Spleen (tissue), 11 donors: ENCODE results near the gene YTHDC1. TPM values are rescaled to one million over a fixed set of nuclear protein-coding genes. Genes with fewer than 3 reads are reported as not detected.

Source experiments
- DNase-seq: peaks from one replicate; pipeline ENCODE4 v3.0.0-alpha.2; 2020
- H3K27ac ChIP-seq, 8 donors: fragments of 200-600 bp; sonication (generic) in 7 of 8; 1 replicate in 4 of 8; 2 replicates in 4 of 8; pipeline versions ENCODE4 v1.5.0 to v1.8.0; 2016 to 2021; ENCODE audit warnings: inconsistent platforms in 4 of 8, mild to moderate bottlenecking in 4 of 8, moderate library complexity in 1 of 8
- H3K27me3 ChIP-seq, 7 donors: fragments of 200-600 bp; sonication (generic) in 6 of 7; replicated peaks in 1 of 7; 1 replicate in 4 of 7; 2 replicates in 3 of 7; pipeline versions ENCODE4 v1.5.0 to v1.8.0; 2016 to 2021; ENCODE audit warnings: inconsistent platforms in 3 of 7, mild to moderate bottlenecking in 1 of 7
- H3K36me3 ChIP-seq, 6 donors: fragments of 200-600 bp; sonication (generic) in 5 of 6; 1 replicate in 4 of 6; 2 replicates in 2 of 6; pipeline versions ENCODE4 v1.5.0 to v1.8.0; 2016 to 2021; ENCODE audit warnings: inconsistent platforms in 2 of 6
- H3K4me1 ChIP-seq, 6 donors: fragments of 200-600 bp; sonication (generic) in 5 of 6; 1 replicate in 3 of 6; 2 replicates in 3 of 6; pipeline versions ENCODE4 v1.5.0 to v1.8.0; 2016 to 2021; ENCODE audit warnings: inconsistent platforms in 3 of 6
- H3K4me3 ChIP-seq, 8 donors: fragments of 200-600 bp; sonication (generic) in 7 of 8; 1 replicate in 4 of 8; 2 replicates in 4 of 8; pipeline versions ENCODE4 v1.5.0 to v1.8.0; 2016 to 2021; ENCODE audit warnings: inconsistent platforms in 4 of 8, mild to moderate bottlenecking in 4 of 8, moderate library complexity in 2 of 8
- H3K9me3 ChIP-seq, 8 donors: fragments of 200-600 bp; sonication (generic) in 7 of 8; 1 replicate in 4 of 8; 2 replicates in 4 of 8; pipeline versions ENCODE4 v1.5.0 to v1.8.0; 2016 to 2021; ENCODE audit warnings: inconsistent platforms in 4 of 8
- CTCF ChIP-seq, 11 experiments: fragments of 200-600 bp in 7 of 11; fragments of 450-650 bp in 4 of 11; sonication (generic) in 4 of 11; IDR thresholded peaks in 8 of 11; conservative IDR thresholded peaks in 3 of 11; 1 replicate in 7 of 11; 2 replicates in 4 of 11; pipeline versions ENCODE4 v1.4.0 to v1.8.0; 2016 to 2021; ENCODE audit warnings: antibody characterized with exemption in 11 of 11, inconsistent platforms in 4 of 11, mild to moderate bottlenecking in 1 of 11
- POLR2A ChIP-seq, 3 donors: fragments of 450-650 bp; IDR thresholded peaks; one replicate each; pipeline ENCODE4 v1.5.1; 2017; ENCODE audit warnings: antibody characterized with exemption in 3 of 3, mild to moderate bottlenecking in 1 of 3
- POLR2AphosphoS5 ChIP-seq, 3 donors: sonication (generic); formaldehyde crosslinking; IDR thresholded peaks; one replicate each; pipeline ENCODE4 v1.5.1; 2017; ENCODE audit warnings: antibody characterized with exemption in 3 of 3
- WGBS, 5 donors: extraction: QIAGEN DNeasy Blood & Tissue Kit in 3 of 5; methylation state at CpG; one replicate each; pipeline versions ENCODE4 v1.1.5 to v1.1.7; 2013 to 2018; 5-methylcytosine and 5-hydroxymethylcytosine counted together
- intact Hi-C: fragments of 100-400 bp; cut with DNase I; formaldehyde crosslinking; loops from one replicate; pipeline ENCODE4 v1.15.0; 2023; ENCODE audit warnings: low total_unique reads
- polyA plus RNA-seq, 3 donors: library from polyadenylated mRNA; stranded (reverse); fragments of 200-250 nt; gene quantifications; one replicate each; pipeline ENCODE4 v1.2.1, GENCODE V29; 2013
- total RNA-seq, 7 donors: library from RNA; depleted of rRNA in 3 of 7; stranded (reverse); fragments of >200 nt in 3 of 7; fragmentation: NEBNext Ultra II Directional in 4 of 7; extraction: Animal tissue kit (Norgen Biotek cat#: 25700) in 4 of 7; gene quantifications; one replicate each; pipeline versions ENCODE4 v1.1.0 to v1.2.1, GENCODE V29; 2016 to 2021
- donor health status: healthy with polysubstance abuse.
- donor health status: DM: no; HTN: no; CAD: no; lungs with moderate emphysema.
- donor health status: DM: no; HTN: no; CAD: no.
- donor health status: Bipolar disorder and iron deficiency.
- donor health status: healthy.
- donor health status: DM: no; HTN: no; CAD: no.
- donor health status: DM: yes; HTN: yes; CAD: no.

The YTHDC1 gene
- total and polyA plus RNA-seq, 10 donors = 36.3 to 110 (median 88.5) TPM

GRCh38 chr4:68319040-68319439 is 30.9 kb downstream of the YTHDC1 start:
- TF ChIP-seq CTCF (IDR thresholded peaks at IDR 0.05 in 8 of 11, conservative IDR thresholded peaks at IDR 0.05 in 3 of 11) = no peak
- TF ChIP-seq POLR2AphosphoS5 (IDR thresholded peaks at IDR 0.05) = no peak
- TF ChIP-seq POLR2A (IDR thresholded peaks at IDR 0.05) = no peak
- intact Hi-C loops = no loop called here
- WGBS, 5 donors = 79 to 83% (median 80%) methylated on average over 1 of the region's 1 CpG
- Histone ChIP-seq H3K4me1 (no peaks in the 10 kb centered on the region), H3K4me3 (no peak overlapping the region), H3K27me3 (no peaks in the 10 kb centered on the region), H3K27ac (peak overlapping the region in 1 of 8 donors; percentile 9), H3K9me3 (no peaks in the 10 kb centered on the region), H3K36me3 (peaks cover 2 to 100% (median 77%) of the 10 kb centered on the region in 6 donors)
- no peak for DNase-seq

GRCh38 chr4:68316193-68316969 is 33.5 kb downstream of the YTHDC1 start:
- peaks cover 5 to 100% (median 78%) of the 10 kb centered on the region in 6 donors for H3K36me3 ChIP-seq
- intact Hi-C loops = no loop called here
- no peak for DNase-seq

GRCh38 chr4:68310651-68311247 is 39.1 kb downstream of the YTHDC1 start:
- H3K4me1 ChIP-seq = no peaks in the 10 kb centered on the region
- TF ChIP-seq POLR2AphosphoS5 (IDR thresholded peaks at IDR 0.05) (peak in 1 of 3 donors; percentile 51), CTCF (IDR thresholded peaks at IDR 0.05 in 8 of 11, conservative IDR thresholded peaks at IDR 0.05 in 3 of 11) (no peak)
- no peak overlapping the region for H3K27ac ChIP-seq
- H3K36me3 ChIP-seq = peaks cover 5 to 57% (median 44%) of the 10 kb centered on the region in 6 donors
- no peaks in the 10 kb centered on the region for H3K27me3 ChIP-seq
- H3K4me3 ChIP-seq = no peak overlapping the region
- H3K9me3 ChIP-seq = no peaks in the 10 kb centered on the region
- no peak for DNase-seq
- WGBS, 5 donors = 66 to 78% (median 73%) methylated on average over 3 of the region's 3 CpGs
- intact Hi-C loops = no loop called here

More at GRCh38 chr4:68316193-68316969, 33.5 kb downstream of the YTHDC1 start:
- Histone ChIP-seq H3K27me3 (no peaks in the 10 kb centered on the region), H3K27ac (no peak overlapping the region), H3K4me3 (no peak overlapping the region), H3K4me1 (no peaks in the 10 kb centered on the region), H3K9me3 (no peaks in the 10 kb centered on the region)
- TF ChIP-seq CTCF (IDR thresholded peaks at IDR 0.05 in 8 of 11, conservative IDR thresholded peaks at IDR 0.05 in 3 of 11) = no peak
- no peak for TF ChIP-seq POLR2A (IDR thresholded peaks at IDR 0.05)
- no peak for TF ChIP-seq POLR2AphosphoS5 (IDR thresholded peaks at IDR 0.05)
- 65 to 95% (median 90%) methylated on average over 5 of the region's 5 CpGs for WGBS, 5 donors

GRCh38 chr4:68304731-68305130 is 45.2 kb downstream of the YTHDC1 start:
- TF ChIP-seq CTCF (IDR thresholded peaks at IDR 0.05 in 8 of 11, conservative IDR thresholded peaks at IDR 0.05 in 3 of 11) = no peak
- TF ChIP-seq POLR2A (IDR thresholded peaks at IDR 0.05) = no peak
- TF ChIP-seq POLR2AphosphoS5 (IDR thresholded peaks at IDR 0.05) = no peak
- Histone ChIP-seq H3K9me3 (no peaks in the 10 kb centered on the region), H3K36me3 (no peaks in the 10 kb centered on the region), H3K27me3 (no peaks in the 10 kb centered on the region), H3K4me3 (no peak overlapping the region), H3K27ac (no peak overlapping the region), H3K4me1 (no peaks in the 10 kb centered on the region)
- WGBS, 5 donors = 88 to 95% (median 91%) methylated on average over 9 of the region's 9 CpGs
- intact Hi-C loops = no loop called here
- DNase-seq = no peak
